Prostate gland (tissue), 2 donors: ENCODE results near the gene CCDC121. TPM values are rescaled to one million over a fixed set of nuclear protein-coding genes. Genes with fewer than 3 reads are reported as not detected.

Experiments
- DNase-seq: peaks from one replicate; pipeline ENCODE4 v3.0.0-alpha.2; 2019; ENCODE audit warnings: low spot score
- H3K27ac ChIP-seq, 2 donors: fragments of 200-600 bp; sonication (generic); 2 replicates each; pipeline ENCODE4 v1.5.1; 2017 to 2019
- H3K27me3 ChIP-seq: fragments of 200-600 bp; sonication (generic); replicated peaks from 2 replicates; pipeline ENCODE4 v1.5.1; 2019; ENCODE audit not compliant: insufficient read depth
- H3K36me3 ChIP-seq, 2 donors: fragments of 200-600 bp; sonication (generic); 1 replicate in 1 of 2; 2 replicates in 1 of 2; pipeline versions ENCODE4 v1.5.1 to v1.8.1; 2017 to 2019
- H3K4me1 ChIP-seq: fragments of 200-600 bp; sonication (generic); replicated peaks from 2 replicates; pipeline ENCODE4 v1.5.1; 2019
- H3K4me3 ChIP-seq, 2 donors: fragments of 200-600 bp; sonication (generic); 2 replicates each; pipeline ENCODE4 v1.5.1; 2017 to 2019
- H3K9me3 ChIP-seq: fragments of 200-600 bp; sonication (generic); 2 replicates; pipeline ENCODE4 v1.5.1; 2017
- POLR2A ChIP-seq: fragments of 450-650 bp; IDR thresholded peaks from one replicate; pipeline ENCODE4 v1.6.1; 2016; ENCODE audit warnings: antibody characterized with exemption, mild to moderate bottlenecking
- POLR2AphosphoS5 ChIP-seq: sonication (generic); formaldehyde crosslinking; IDR thresholded peaks from one replicate; pipeline ENCODE4 v1.6.1; 2017; ENCODE audit warnings: antibody characterized with exemption
- WGBS: methylation state at CpG from one replicate; pipeline ENCODE4 v1.1.5; 2018; 5-methylcytosine and 5-hydroxymethylcytosine counted together
- intact Hi-C: fragments of 100-400 bp; cut with DNase I; formaldehyde crosslinking; loops from one replicate; pipeline ENCODE4 v1.14.2; 2022
- total RNA-seq, 2 donors: library from RNA; depleted of rRNA; stranded (reverse); fragments of >200 nt; gene quantifications; one replicate each; pipeline ENCODE4 v1.1.0, GENCODE V29; 2016
- TF ChIP-seq, protein P1 (sequence below), 4 experiments: fragments of 200-600 bp in 2 of 4; fragments of 450-650 bp in 2 of 4; sonication (generic) in 2 of 4; IDR thresholded peaks; 1 replicate in 3 of 4; 2 replicates in 1 of 4; pipeline ENCODE4 v1.5.1; 2016 to 2019; ENCODE audit warnings: antibody characterized with exemption in 4 of 4, mild to moderate bottlenecking in 2 of 4, moderate library complexity in 2 of 4

CCDC121 gene
- total RNA-seq, 2 donors from 2014 or later: 6.2 to 8.3 TPM

DNA sequence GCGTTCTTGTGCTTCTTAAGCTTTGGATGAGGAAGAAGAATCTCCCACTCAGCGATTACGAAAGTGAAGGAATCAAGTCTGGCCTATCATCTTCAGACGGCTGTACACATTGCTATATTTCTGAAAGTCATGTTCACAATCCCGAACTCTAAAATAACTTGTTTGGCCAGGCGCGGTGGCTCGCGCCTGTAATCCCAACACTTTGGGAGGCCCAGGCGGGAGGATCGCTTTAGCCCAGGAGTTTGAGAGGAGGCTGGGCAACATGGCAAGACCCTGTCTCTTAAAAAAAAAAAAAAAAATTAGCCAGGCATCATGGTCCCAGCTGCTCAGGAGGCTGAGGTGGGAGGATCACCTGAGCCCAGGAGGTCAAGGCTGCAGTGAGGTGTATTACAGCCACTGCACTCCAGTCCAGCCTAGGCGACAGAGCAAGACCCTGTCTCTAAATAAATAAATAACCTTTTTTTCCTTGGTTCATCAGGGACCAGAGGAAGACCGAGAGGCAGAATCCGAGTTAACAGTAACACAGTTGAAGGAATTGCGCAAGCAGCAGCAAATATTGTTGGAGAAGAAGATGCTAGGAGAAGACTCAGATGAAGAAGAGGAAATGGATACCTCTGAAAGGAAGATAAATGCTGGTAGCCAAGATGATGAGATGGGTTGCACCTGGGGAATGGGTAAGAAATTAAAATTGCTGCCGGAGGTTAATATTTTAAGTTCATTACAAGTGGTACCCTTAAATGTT lies 36.0 kb upstream of the CCDC121 start:
- Histone ChIP-seq H3K36me3 (peaks cover 3 to 6% of the 10 kb centered on the region in 2 donors), H3K9me3 (no peaks in the 10 kb centered on the region), H3K4me3 (peak overlapping the region; percentile 66 to 90), H3K27me3 (no peaks in the 10 kb centered on the region), H3K4me1 (peaks cover 6% of the 10 kb centered on the region), H3K27ac (no peak overlapping the region)
- TF ChIP-seq, protein P1, sequence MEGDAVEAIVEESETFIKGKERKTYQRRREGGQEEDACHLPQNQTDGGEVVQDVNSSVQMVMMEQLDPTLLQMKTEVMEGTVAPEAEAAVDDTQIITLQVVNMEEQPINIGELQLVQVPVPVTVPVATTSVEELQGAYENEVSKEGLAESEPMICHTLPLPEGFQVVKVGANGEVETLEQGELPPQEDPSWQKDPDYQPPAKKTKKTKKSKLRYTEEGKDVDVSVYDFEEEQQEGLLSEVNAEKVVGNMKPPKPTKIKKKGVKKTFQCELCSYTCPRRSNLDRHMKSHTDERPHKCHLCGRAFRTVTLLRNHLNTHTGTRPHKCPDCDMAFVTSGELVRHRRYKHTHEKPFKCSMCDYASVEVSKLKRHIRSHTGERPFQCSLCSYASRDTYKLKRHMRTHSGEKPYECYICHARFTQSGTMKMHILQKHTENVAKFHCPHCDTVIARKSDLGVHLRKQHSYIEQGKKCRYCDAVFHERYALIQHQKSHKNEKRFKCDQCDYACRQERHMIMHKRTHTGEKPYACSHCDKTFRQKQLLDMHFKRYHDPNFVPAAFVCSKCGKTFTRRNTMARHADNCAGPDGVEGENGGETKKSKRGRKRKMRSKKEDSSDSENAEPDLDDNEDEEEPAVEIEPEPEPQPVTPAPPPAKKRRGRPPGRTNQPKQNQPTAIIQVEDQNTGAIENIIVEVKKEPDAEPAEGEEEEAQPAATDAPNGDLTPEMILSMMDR (IDR thresholded peaks at IDR 0.05): no peak
- TF ChIP-seq POLR2AphosphoS5: no peak
- no peak for TF ChIP-seq POLR2A
- WGBS: 79% methylated on average over 16 of the region's 16 CpGs
- intact Hi-C loops: no loop called here
- DNase-seq: no peak

DNA sequence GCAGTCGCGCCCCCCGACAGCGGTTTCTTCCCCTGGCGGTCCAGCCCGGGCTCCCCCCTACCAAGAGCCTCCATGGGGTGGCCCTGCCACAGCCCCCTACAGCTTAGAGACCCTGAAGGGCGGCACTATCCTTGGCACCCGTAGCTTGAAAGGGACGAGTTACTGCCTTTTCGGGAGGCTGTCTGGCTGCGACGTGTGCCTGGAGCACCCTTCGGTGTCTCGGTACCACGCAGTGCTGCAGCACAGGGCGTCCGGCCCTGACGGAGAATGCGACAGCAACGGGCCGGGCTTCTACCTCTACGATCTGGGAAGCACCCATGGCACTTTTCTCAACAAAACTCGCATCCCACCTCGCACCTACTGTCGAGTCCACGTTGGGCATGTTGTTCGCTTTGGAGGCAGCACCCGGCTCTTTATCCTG lies 35.4 kb upstream of the CCDC121 start:
- DNase-seq: no peak
- H3K4me1 ChIP-seq: peaks cover 6% of the 10 kb centered on the region
- intact Hi-C loops: no loop called here
- no peaks in the 10 kb centered on the region for H3K9me3 ChIP-seq
- no peaks in the 10 kb centered on the region for H3K27me3 ChIP-seq
- H3K36me3 ChIP-seq: peaks cover 1 to 6% of the 10 kb centered on the region in 2 donors
- TF ChIP-seq POLR2AphosphoS5: no peak
- peak; percentile 1 for TF ChIP-seq POLR2A
- TF ChIP-seq, protein P1 (IDR thresholded peaks at IDR 0.05): no peak
- peak overlapping the region; percentile 66 to 90 for H3K4me3 ChIP-seq
- 5% methylated on average over 14 of the region's 28 CpGs for WGBS
- H3K27ac ChIP-seq: peak overlapping the region; percentile 86 to 93

DNA sequence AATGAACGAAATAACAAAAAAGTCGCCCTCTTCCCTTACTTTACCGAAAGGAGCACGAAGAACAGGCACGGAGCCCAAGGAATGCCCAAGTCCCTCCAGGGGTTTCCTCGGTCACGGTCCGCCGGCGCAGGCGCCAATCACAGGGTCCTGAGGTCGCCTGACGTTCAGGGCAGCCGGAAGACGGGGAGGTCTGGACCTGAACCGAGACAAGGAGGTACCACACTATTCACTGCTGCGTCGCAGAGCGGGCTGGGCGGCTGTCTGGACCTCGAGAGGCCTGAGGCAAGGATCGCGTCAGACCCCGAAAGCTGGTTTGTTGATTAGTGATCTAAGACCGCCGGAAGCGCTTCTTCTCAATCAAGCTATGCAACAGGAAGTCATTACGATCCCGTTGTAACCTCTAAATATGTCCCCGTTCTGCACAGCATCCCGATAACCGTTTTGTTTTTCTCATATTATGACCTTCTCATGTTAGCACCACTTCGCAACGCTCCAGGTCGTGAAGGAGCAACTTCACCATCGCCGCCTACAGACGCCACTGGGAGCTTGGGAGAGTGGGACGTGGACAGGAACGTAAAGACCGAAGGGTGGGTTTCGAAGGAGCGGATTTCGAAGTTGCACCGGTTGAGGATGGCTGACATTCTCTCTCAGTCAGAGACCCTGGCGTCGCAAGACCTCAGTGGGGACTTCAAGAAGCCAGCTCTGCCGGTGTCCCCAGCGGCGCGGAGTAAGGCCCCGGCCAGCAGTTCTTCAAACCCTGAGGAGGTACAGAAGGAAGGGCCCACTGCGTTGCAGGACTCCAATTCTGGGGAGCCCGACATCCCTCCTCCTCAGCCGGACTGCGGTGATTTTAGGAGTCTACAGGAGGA lies 34.7 kb upstream of the CCDC121 start, which contains the start of the genes SLC4A1AP and SUPT7L:
Gene SLC4A1AP (plus strand): TSS at position 605 of the 869 bp plus-strand sequence. CDS start 26 bp downstream, at position 631.
Gene SUPT7L (minus strand): TSS at position 330 of the 869 bp plus-strand sequence. CDS start 1,422 bp downstream, outside the sequence.
- H3K4me1 ChIP-seq: peaks cover 6% of the 10 kb centered on the region
- H3K36me3 ChIP-seq: peaks cover 0 to under 1% of the 10 kb centered on the region in 2 donors
- under 1% methylated on average over 52 of the region's 56 CpGs for WGBS
- no peaks in the 10 kb centered on the region for H3K9me3 ChIP-seq
- H3K4me3 ChIP-seq: peak within 1 kb of the TSS; percentile 66 to 90
- TF ChIP-seq, protein P1 (IDR thresholded peaks at IDR 0.05): peak in 1 of 4 experiments; percentile 8
- TF ChIP-seq POLR2AphosphoS5 (peak; percentile 91), POLR2A (peak; percentile 20)
- H3K27ac ChIP-seq: peak within 1 kb of the TSS; percentile 86 to 93
- H3K27me3 ChIP-seq: no peaks in the 10 kb centered on the region
- DNase-seq: peak; percentile 60
- intact Hi-C loops: no loop called here

DNA sequence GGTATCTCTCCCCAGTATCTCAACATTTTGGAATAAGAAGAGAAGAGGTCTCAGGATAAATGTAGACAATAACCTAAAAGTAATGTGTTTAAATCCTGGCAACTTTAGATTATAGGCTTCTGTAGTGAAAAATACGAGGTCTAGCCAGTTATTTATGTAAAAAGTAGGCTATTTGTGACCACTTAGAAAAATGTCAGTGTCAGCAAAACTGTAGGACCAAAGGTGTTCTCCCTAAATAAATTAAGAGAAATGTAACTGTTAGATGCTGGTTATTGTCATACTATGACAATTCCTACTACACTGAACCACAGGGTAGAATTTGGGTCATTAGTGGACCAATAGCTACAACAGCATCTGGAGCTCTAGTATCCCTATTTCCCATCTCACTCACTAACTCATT lies 32.6 kb upstream of the CCDC121 start:
- intact Hi-C loops: no loop called here
- TF ChIP-seq POLR2AphosphoS5: no peak
- TF ChIP-seq, protein P1 (IDR thresholded peaks at IDR 0.05): no peak
- TF ChIP-seq POLR2A: no peak
- Histone ChIP-seq H3K4me3 (no peak overlapping the region), H3K4me1 (peaks cover 6% of the 10 kb centered on the region), H3K36me3 (no peaks in the 10 kb centered on the region), H3K9me3 (no peaks in the 10 kb centered on the region), H3K27ac (no peak overlapping the region), H3K27me3 (no peaks in the 10 kb centered on the region)
- 91% methylated on average over 1 of the region's 1 CpG for WGBS
- DNase-seq: no peak
